Measurements from ENCODE around the gene NSUN4. TPM values are rescaled to one million over a fixed set of nuclear protein-coding genes. Genes with fewer than 3 reads are reported as not detected.

Gene NSUN4
- total RNA-seq, 1 experiment from 2014 or later, result 20.4 TPM

GRCh38 chr1:46372431-46372830 is 31.8 kb downstream of the NSUN4 start:
- Histone ChIP-seq H2BK120ac (ENCODE audit: low read depth, low read length, poor library complexity, severe bottlenecking) (no peak overlapping the region), H4K91ac (ENCODE audit: insufficient read length, low read depth, low read length) (no peak overlapping the region), H3K56ac (ENCODE audit: insufficient read length, low read depth, low read length) (no peak overlapping the region), H2BK20ac (ENCODE audit: low read depth, low read length, poor library complexity, severe bottlenecking) (no peak overlapping the region), H3K9me3 (ENCODE audit: control insufficient read depth, low read depth, low read length) (no peaks in the 10 kb centered on the region), H2AK5ac (ENCODE audit: insufficient read length, low read length) (no peak overlapping the region), H4K20me1 (ENCODE audit: control insufficient read depth, insufficient read depth, insufficient read length) (no peaks in the 10 kb centered on the region), H3K14ac (ENCODE audit: insufficient read depth, low read length) (no peak overlapping the region), H3K27ac (ENCODE audit: insufficient read length, low read depth, low read length) (no peak overlapping the region), H3K4ac (ENCODE audit: low read depth, low read length) (no peak overlapping the region), H3K4me2 (ENCODE audit: insufficient read depth, insufficient read length, low read length) (no peak overlapping the region), H3K9ac (ENCODE audit: extremely low read depth, insufficient read length, low read length) (no peak overlapping the region), H2AFZ (ENCODE audit: low read length) (no peak overlapping the region), H3K27me3 (ENCODE audit: insufficient read depth, low read length) (no peaks in the 10 kb centered on the region), H2BK12ac (ENCODE audit: insufficient read length, low read depth, low read length) (no peak overlapping the region), H2BK5ac (ENCODE audit: insufficient read length, low read length) (no peak overlapping the region), H3T11ph (ENCODE audit: low read length) (no peak overlapping the region), H4K5ac (ENCODE audit: insufficient read length, low read depth, low read length) (no peak overlapping the region), H3K23me2 (ENCODE audit: insufficient read length, low read depth, low read length, poor library complexity, severe bottlenecking) (no peaks in the 10 kb centered on the region), H3K79me1 (ENCODE audit: insufficient read depth, low read depth, low read length, poor library complexity, severe bottlenecking) (no peaks in the 10 kb centered on the region), H3K18ac (ENCODE audit: insufficient read length, low read depth, low read length) (no peak overlapping the region), H4K8ac (replicated peaks; ENCODE audit: insufficient read length, low read depth, low read length) (no peak overlapping the region), H2BK15ac (ENCODE audit: low read depth, low read length) (no peak overlapping the region), H3K79me2 (ENCODE audit: insufficient read depth, low read length) (no peaks in the 10 kb centered on the region; the same call in 1 of the 2 replicates), H3K23ac (ENCODE audit: insufficient read length, low read depth, low read length) (no peak overlapping the region), H3K4me1 (ENCODE audit: insufficient read depth, low read length) (no peaks in the 10 kb centered on the region)
- Mint-ChIP-seq H3K9me3 (no peaks in the 10 kb centered on the region), H3K27ac (0 out of 7 replicates have a peak overlapping the region, but pooled peaks of 1 of the 3 experiments have one; percentile 26), H3K4me3 (no peak overlapping the region), H3K36me3 (ENCODE audit: insufficient read depth in 1 of 3, low read depth in 3 of 3) (peaks cover 2 to 7% (median 5%) of the 10 kb centered on the region in 3 experiments; a peak in 6 of 7 replicates), H3K27me3 (ENCODE audit: low read depth) (no peaks in the 10 kb centered on the region; the same call in 1 of the 2 replicates), H3K4me1 (peaks cover 5 to 7% of the 10 kb centered on the region in 2 experiments)
- DNase-seq, result no peak
- TF ChIP-seq, protein P1, sequence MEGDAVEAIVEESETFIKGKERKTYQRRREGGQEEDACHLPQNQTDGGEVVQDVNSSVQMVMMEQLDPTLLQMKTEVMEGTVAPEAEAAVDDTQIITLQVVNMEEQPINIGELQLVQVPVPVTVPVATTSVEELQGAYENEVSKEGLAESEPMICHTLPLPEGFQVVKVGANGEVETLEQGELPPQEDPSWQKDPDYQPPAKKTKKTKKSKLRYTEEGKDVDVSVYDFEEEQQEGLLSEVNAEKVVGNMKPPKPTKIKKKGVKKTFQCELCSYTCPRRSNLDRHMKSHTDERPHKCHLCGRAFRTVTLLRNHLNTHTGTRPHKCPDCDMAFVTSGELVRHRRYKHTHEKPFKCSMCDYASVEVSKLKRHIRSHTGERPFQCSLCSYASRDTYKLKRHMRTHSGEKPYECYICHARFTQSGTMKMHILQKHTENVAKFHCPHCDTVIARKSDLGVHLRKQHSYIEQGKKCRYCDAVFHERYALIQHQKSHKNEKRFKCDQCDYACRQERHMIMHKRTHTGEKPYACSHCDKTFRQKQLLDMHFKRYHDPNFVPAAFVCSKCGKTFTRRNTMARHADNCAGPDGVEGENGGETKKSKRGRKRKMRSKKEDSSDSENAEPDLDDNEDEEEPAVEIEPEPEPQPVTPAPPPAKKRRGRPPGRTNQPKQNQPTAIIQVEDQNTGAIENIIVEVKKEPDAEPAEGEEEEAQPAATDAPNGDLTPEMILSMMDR (conservative IDR thresholded peaks at IDR 0.05), result no peak
- no CpG with 5 or more reads among the region's 1 CpG for WGBS (ENCODE audit: extremely low coverage, insufficient read length, low lambda C conversion rate)
